Epithelial cell of prostate (primary cell): ENCODE measurements around the gene DACT2.
A peak's percentile ranks its signal among the peaks of the same experiment; 100 is the strongest.
"Not testable (repeated sequence)": the region's sequence is repeated elsewhere in the genome, so short reads cannot be mapped to it uniquely, and the experiment has no call there.

Experiments
- DNase-seq: peaks from one replicate; pipeline ENCODE4 v3.0.0-alpha.2; 2011; ENCODE audit warnings: low read depth, low spot score
- H3K27ac ChIP-seq: fragments of 450-650 bp; 2 replicates; pipeline ENCODE4 v1.5.1; 2017; ENCODE audit warnings: mild to moderate bottlenecking

Gene DACT2

GRCh38 chr6:168269455-168270243 lies 49.9 kb downstream of the DACT2 start:
- no peak overlapping the region for H3K27ac ChIP-seq
- no peak for DNase-seq

GRCh38 chr6:168268755-168269154 lies 50.8 kb downstream of the DACT2 start:
- no peak for DNase-seq
- no peak overlapping the region for H3K27ac ChIP-seq

GRCh38 chr6:168267779-168268178 lies 51.8 kb downstream of the DACT2 start:
- not testable (repeated sequence) for DNase-seq, H3K27ac ChIP-seq

GRCh38 chr6:168265827-168266815 lies 53.5 kb downstream of the DACT2 start:
- no peak overlapping the region for H3K27ac ChIP-seq
- no peak for DNase-seq

GRCh38 chr6:168265394-168265793 lies 54.2 kb downstream of the DACT2 start:
- H3K27ac ChIP-seq = no peak overlapping the region
- no peak for DNase-seq

GRCh38 chr6:168264593-168265335 lies 54.8 kb downstream of the DACT2 start:
- no peak overlapping the region for H3K27ac ChIP-seq
- DNase-seq = peak; percentile 60

GRCh38 chr6:168263351-168263905 lies 56.1 kb downstream of the DACT2 start:
- no peak overlapping the region for H3K27ac ChIP-seq
- DNase-seq = no peak

GRCh38 chr6:168261234-168261633 lies 58.3 kb downstream of the DACT2 start:
- DNase-seq = no peak
- no peak overlapping the region for H3K27ac ChIP-seq

- H3K27ac ChIP-seq = no peak overlapping the region
- DNase-seq = no peak
These were observed 59.1 kb downstream of the DACT2 start for GRCh38 chr6:168260420-168260987.

- DNase-seq = no peak
These were observed 60.8 kb downstream of the DACT2 start for GRCh38 chr6:168258795-168259194.

GRCh38 chr6:168256940-168257339 lies 62.6 kb downstream of the DACT2 start:
- no peak overlapping the region for H3K27ac ChIP-seq
- no peak for DNase-seq

More at GRCh38 chr6:168258795-168259194, 60.8 kb downstream of the DACT2 start:
- H3K27ac ChIP-seq = no peak overlapping the region
